ENCODE measurements around the gene PON2. TPM values are rescaled to one million over a fixed set of nuclear protein-coding genes. Genes with fewer than 3 reads are reported as not detected.
"Not testable (repeated sequence)": the region's sequence is repeated elsewhere in the genome, so short reads cannot be mapped to it uniquely, and the experiment has no call there.

The PON2 gene
- total and polyA plus RNA-seq, 10 donors = 7.6 to 56.8 (median 32.7) TPM

- no peak for DNase-seq
- 87 to 100% (median 94%) methylated on average over 1 of the region's 1 CpG for WGBS, 5 donors
- TF ChIP-seq CTCF (IDR thresholded peaks at IDR 0.05 in 8 of 11, conservative IDR thresholded peaks at IDR 0.05 in 3 of 11) (no peak), POLR2A (IDR thresholded peaks at IDR 0.05) (no peak), POLR2AphosphoS5 (IDR thresholded peaks at IDR 0.05) (no peak)
- no peak overlapping the region for H3K4me3 ChIP-seq
- no peak overlapping the region for H3K27ac ChIP-seq
- intact Hi-C loops (cut with DNase I; ENCODE audit: low total_unique reads) = no loop called here
- H3K4me1 ChIP-seq = peaks cover 0 to 13% (median 7%) of the 10 kb centered on the region in 6 donors
- no peaks in the 10 kb centered on the region for H3K9me3 ChIP-seq
- no peaks in the 10 kb centered on the region for H3K27me3 ChIP-seq (replicated peaks in 1 of 7)
- H3K36me3 ChIP-seq = no peaks in the 10 kb centered on the region
Observed at GRCh38 chr7:95467912-95468607, 33.2 kb upstream of the PON2 start.

- H3K36me3 ChIP-seq; H3K4me1 ChIP-seq; H3K4me3 ChIP-seq; H3K27ac ChIP-seq; H3K27me3 ChIP-seq (replicated peaks in 1 of 7); DNase-seq; intact Hi-C loops (cut with DNase I; ENCODE audit: low total_unique reads): not testable (repeated sequence)
- peaks cover 0 to 41% (median 20%) of the 10 kb centered on the region in 8 donors for H3K9me3 ChIP-seq
- WGBS, 5 donors = 83 to 100% (median 85%) methylated on average over 1 to 2 of the region's 2 CpGs
Observed at GRCh38 chr7:95460653-95461052, 25.8 kb upstream of the PON2 start.

GRCh38 chr7:95457947-95458346, 23.1 kb upstream of the PON2 start:
- Histone ChIP-seq H3K36me3 (no peaks in the 10 kb centered on the region), H3K4me3 (no peak overlapping the region), H3K27ac (no peak overlapping the region), H3K4me1 (no peaks in the 10 kb centered on the region), H3K27me3 (replicated peaks in 1 of 7) (no peaks in the 10 kb centered on the region), H3K9me3 (peaks cover 0 to 41% (median 20%) of the 10 kb centered on the region in 8 donors)
- intact Hi-C loops (cut with DNase I; ENCODE audit: low total_unique reads) = no loop called here
- no peak for DNase-seq
- no peak for TF ChIP-seq POLR2A (IDR thresholded peaks at IDR 0.05)
- no peak for TF ChIP-seq CTCF (IDR thresholded peaks at IDR 0.05 in 8 of 11, conservative IDR thresholded peaks at IDR 0.05 in 3 of 11)
- TF ChIP-seq POLR2AphosphoS5 (IDR thresholded peaks at IDR 0.05) = no peak

- Histone ChIP-seq H3K9me3 (peaks cover 0 to 20% (median 13%) of the 10 kb centered on the region in 8 donors), H3K27me3 (replicated peaks in 1 of 7) (no peaks in the 10 kb centered on the region), H3K36me3 (no peaks in the 10 kb centered on the region), H3K4me3 (no peak overlapping the region), H3K4me1 (no peaks in the 10 kb centered on the region), H3K27ac (no peak overlapping the region)
- intact Hi-C loops (cut with DNase I; ENCODE audit: low total_unique reads) = no loop called here
- no peak for DNase-seq
- TF ChIP-seq CTCF (IDR thresholded peaks at IDR 0.05 in 8 of 11, conservative IDR thresholded peaks at IDR 0.05 in 3 of 11) = no peak
- no peak for TF ChIP-seq POLR2AphosphoS5 (IDR thresholded peaks at IDR 0.05)
- no peak for TF ChIP-seq POLR2A (IDR thresholded peaks at IDR 0.05)
- WGBS, 5 donors = 64 to 73% (median 70%) methylated on average over 2 of the region's 2 CpGs
Observed at GRCh38 chr7:95454438-95455045, 19.7 kb upstream of the PON2 start.

All from spleen (tissue), 11 donors.